Measurements from ENCODE around the gene PRIMA1.
"Not testable (repeated sequence)": the region's sequence is repeated elsewhere in the genome, so short reads cannot be mapped to it uniquely, and the experiment has no call there.

Gene PRIMA1, protein sequence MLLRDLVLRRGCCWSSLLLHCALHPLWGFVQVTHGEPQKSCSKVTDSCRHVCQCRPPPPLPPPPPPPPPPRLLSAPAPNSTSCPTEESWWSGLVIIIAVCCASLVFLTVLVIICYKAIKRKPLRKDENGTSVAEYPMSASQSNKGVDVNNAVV

DNA sequence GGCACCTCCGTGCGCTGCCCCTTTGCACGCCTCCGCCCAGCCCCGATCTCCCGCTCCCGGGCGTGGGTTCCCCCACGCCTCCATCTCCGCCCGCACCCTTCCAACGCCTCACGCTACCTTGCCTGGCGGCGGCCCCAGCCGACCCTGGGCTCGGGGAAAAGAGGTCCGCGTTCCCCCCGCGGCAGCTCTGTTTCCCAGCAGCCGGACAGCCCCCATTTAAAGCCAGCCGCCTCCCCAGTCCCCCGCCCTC is at the start of gene PRIMA1:
TSS of gene PRIMA1 (minus strand) at position 193 of the 250 bp plus-strand sequence. CDS start 767 bp downstream, outside the sequence.
- DNase-seq (ENCODE audit: extremely low read depth in 1 of 2, low read depth in 1 of 2) = no peak

DNA sequence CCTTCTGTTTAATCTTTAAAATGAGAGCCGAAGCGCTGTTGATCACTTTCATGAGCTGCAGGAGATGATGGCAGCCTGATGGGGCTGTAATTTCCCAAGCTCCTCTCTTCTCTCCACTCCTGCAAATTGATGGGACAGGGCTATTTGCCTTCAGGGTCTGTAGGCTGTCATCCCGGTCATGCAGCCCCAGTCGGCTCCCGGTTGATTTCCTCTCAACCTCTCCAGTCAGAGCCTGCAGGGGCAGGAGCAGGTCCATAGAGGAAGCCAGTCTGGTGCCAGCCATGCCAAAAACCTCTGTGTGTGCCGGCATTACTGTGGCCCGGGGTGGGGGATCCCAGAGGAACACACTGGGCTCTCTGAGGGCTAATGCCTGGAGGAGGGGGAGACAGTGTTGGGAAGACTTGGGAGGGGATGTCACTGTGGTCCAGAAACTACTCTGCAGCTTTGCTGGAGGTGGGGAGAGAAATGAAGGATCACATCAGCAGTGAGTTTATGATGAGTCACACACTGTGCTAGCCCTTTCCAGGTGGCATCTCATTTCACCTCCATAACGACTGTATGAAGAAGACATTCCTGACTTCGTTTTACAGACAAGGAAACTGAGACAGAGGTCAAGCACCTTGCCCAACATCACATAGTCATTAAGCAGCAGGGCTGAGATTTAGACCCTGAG is 46.5 kb upstream of the PRIMA1 start:
- no peak for DNase-seq (ENCODE audit: extremely low read depth in 1 of 2, low read depth in 1 of 2)

DNA sequence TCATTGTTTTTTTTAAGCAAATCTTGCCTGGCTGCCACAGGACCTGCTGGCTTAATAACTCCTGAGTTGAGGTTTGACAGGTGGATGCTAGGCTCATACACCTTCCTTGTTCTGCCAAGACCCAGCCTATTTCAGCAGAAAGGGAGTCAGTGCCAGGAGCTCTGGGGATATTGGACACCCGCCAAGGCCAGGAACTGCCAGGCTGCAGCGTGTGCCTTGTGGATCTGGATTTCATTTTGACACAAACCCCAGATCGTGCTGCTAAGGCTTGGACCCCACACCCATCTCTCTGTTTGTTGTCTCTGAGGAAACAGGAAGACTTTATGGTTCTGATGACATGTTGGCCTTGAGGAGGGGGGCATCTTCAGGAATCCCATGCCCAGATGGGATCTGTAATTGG is 44.4 kb upstream of the PRIMA1 start:
- DNase-seq (ENCODE audit: extremely low read depth in 1 of 2, low read depth in 1 of 2) = no peak

DNA sequence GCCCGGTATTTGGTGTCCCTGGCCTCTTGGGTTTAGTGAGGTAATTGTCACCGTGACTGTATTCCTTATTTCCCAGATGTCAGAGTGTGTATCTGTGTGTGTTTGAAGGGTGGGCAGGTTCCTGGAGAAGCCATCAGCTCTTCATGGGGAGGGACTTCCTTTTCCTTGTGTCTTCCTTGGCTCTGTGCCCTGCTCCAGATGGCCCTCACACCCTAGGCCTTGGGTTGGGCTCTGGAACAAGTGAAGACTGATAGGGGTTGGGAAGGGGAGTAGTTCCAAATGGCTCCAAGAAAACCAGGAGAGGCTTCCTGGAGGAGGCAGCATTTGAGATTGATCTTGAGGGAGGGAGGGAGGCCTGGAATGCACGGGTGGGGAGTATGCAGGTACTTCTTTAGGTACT is 43.8 kb upstream of the PRIMA1 start:
- DNase-seq (ENCODE audit: extremely low read depth in 1 of 2, low read depth in 1 of 2) = no peak

DNA sequence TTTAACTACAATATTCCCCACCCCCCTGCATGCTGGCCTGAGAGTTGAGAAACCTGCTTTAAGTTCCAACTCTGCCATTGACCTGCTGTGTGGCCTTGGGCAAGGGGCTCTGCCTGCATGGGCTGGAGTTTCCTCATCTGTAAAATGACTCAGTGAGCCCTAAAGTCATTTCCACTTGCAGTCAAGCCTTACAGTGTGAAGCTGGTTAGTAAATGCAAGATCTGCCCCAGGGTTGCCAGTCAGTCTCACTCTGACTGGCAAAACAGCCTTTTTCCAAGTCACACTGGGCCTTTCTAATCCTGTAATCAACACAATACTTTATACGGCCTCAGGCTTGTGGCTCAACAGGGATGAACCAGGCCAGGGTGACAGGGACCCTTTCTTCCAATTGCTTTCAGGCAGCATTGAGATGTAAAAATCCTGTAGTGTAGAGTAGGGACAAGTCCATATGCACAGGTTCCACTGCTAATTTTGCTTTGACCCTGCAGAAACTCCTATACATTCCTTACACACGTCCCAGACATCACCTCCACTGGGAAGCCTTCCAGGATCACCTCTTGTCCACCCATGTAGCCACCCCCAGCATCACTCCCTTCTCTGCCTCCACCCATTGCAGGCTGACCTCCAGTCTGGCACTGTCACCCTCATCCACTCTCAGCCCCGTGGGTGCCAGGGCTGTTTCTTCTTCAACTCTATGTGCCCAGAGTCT is 42.6 kb upstream of the PRIMA1 start:
- DNase-seq (ENCODE audit: extremely low read depth in 1 of 2, low read depth in 1 of 2) = no peak

DNA sequence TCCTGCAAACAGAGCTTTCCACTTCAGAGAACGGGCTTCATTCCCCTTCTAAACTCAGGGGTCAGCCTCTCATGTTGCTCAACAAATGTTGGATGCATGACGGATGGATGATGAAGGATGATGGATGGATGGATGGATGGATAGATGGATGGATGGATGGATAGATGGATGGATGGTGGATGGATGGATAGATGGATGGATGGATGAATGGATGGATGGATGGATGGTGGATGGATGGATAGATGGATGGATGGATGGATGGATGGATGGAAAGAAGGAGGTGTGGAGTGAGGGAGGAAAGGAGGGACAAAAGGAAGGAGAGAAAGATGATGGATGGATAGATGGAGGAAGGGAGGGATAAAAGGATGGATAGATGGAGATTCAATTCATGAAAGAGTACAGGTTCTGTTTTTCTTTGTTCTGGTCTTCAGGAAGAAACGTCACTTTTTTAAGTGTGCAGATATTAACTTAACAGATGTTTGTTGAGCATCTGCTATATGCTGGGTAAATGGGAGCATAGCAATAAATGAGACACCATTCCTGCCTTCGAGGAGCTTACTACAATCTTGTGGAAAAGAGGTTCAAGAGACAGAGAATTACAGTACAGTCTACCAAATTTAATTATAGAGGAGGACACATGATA is 41.7 kb upstream of the PRIMA1 start:
- no peak for DNase-seq (ENCODE audit: extremely low read depth in 1 of 2, low read depth in 1 of 2)

DNA sequence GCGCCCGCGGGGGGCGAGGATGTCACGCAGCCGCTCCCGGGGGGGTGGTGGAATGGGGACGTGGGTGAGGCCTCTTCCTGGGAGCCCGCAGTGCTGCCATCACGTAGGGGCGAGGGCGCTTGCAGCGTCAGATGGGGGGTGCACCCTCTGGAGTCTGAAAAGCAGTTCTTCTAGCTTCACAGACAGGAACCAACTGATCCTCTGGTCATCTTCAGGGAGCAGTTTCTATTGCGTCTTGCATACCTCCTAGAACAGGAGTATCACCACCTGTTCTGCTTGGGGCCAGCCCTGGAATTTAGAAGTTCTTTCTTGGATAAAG is 36.9 kb upstream of the PRIMA1 start:
- no peak for DNase-seq (ENCODE audit: extremely low read depth in 1 of 2, low read depth in 1 of 2)

DNA sequence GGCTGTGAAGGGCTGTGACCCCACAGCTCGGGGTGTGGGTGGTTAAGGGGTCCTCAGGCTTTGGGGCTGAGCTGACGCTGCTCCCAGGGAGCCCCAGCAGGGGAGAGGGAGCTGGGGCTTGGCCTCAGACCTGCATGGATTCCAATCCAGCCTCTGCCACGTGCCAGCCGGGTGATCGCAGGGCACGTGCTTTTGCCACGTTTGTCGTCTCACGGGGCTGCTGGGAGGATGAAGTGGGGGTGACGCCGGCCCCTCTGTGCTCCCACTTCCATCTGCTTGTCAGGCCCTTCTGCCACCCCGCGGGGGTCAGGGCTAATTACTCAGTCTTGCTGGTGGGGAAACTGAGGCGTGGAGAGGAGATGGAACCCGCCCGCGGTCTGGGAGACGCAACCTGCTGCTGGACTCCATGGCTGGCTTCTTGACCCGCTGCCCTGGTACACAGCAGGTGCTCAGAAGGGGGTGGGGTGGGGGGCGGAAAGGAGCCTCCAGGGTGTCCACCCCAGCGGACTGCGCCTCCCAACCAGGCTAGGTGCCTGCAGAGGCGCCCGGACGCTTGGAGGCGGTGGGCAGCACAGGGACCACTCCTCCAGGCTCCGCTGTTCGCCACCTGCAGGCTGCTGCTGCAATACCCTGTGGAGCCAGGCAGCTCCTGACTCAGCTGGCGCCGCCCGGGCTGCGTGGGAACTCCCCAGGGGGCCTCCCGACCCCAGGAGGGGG is 36.4 kb upstream of the PRIMA1 start:
- DNase-seq (ENCODE audit: extremely low read depth in 1 of 2, low read depth in 1 of 2) = no peak

DNA sequence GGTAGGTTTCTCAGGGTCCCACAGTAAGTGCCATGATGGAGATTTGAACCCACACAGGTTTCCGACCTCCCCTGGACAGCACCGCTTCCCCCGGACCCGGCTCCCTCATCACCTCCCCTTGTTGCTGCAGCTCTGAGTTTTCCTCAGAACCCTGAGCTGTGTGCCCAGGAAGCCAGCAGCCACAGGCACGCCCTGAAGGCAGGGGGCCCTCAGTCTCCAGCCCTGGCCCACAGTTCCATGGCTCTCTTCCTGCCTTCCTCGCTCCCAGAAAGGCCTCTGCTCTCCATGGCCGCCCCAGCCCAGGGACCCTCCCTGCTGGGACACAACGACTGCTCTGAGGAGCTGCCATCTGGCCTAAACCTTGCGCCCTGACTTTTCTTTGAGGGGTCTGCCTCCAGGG is 35.8 kb upstream of the PRIMA1 start:
- DNase-seq (ENCODE audit: extremely low read depth in 1 of 2, low read depth in 1 of 2) = no peak

DNA sequence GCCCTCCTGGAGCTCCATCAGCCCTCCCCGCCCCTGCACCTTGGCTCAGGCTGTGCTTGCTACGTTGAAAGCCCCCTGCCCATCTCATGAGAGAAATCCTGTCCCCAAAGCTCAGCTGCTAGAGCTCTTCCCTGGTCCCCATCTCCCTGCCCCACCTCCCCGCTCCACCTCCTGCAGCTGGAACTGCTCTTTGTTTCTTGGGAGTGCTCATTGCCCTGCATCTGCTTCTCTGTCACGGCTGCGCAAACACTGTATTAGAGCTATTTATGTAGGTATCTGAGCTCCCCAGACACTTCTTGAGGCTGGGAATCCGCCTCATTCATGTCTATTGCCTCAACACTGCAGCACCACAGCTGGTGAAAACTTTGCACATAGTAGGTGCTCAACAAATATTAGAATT is 32.8 kb upstream of the PRIMA1 start:
- DNase-seq (ENCODE audit: extremely low read depth in 1 of 2, low read depth in 1 of 2) = no peak

DNA sequence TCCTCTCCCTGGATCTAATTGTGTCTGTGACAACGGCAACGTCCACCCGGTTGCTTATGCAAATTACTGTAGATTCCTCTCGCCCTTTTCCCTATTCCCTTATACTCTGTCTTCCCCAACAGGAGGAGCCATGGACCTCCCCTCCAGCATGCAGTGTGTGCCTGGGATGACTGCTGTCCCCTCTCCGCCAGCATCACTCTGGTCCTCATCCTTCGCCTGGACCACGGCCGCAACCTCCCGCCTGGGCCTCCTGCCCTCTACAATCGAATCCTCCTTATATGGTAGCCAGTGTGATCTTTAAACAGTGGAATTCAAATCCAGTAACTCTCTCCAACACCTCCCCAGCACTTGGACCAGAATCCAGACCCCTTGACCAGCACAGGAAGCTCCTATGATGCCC is 30.6 kb upstream of the PRIMA1 start:
- DNase-seq (ENCODE audit: extremely low read depth in 1 of 2, low read depth in 1 of 2) = no peak

DNA sequence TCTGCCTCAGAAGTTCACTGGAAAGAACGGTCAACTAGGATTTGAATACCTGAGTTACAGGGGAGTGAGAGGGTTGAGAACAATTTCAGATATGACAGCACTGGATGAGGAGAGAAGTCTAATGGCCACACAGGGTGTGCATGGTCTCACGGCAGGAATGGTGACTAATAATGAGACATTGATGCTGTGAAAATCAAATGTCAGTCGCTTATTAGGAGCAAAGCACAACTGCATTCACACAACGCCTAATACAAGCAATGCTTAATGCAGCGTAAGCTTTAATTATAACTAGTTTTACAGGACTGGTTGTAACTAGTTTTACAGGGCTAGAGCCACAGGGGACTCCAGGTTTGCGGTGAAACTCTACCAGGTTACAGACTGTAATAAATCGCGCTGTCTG is 23.4 kb upstream of the PRIMA1 start:
- no peak for DNase-seq (ENCODE audit: extremely low read depth in 1 of 2, low read depth in 1 of 2)

DNA sequence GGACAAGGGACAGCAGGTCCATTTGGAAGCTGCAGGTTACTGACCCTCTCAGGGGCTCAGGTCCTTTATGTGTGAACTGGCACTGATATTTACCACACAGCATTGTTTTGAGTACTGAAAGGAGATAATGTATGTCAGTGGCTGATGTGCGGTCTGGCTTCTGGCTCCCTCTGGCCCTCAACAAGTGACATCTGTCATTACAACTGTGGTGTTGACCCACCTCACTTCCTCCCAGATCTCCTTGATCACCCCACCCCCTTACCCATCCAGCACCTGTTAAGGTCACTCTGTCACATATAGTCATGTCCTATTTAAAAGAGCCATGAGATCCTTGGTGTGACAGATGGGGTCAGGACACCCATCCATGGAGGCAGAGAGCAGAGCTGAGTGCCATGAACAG is 22.7 kb upstream of the PRIMA1 start:
- no peak for DNase-seq (ENCODE audit: extremely low read depth in 1 of 2, low read depth in 1 of 2)

DNA sequence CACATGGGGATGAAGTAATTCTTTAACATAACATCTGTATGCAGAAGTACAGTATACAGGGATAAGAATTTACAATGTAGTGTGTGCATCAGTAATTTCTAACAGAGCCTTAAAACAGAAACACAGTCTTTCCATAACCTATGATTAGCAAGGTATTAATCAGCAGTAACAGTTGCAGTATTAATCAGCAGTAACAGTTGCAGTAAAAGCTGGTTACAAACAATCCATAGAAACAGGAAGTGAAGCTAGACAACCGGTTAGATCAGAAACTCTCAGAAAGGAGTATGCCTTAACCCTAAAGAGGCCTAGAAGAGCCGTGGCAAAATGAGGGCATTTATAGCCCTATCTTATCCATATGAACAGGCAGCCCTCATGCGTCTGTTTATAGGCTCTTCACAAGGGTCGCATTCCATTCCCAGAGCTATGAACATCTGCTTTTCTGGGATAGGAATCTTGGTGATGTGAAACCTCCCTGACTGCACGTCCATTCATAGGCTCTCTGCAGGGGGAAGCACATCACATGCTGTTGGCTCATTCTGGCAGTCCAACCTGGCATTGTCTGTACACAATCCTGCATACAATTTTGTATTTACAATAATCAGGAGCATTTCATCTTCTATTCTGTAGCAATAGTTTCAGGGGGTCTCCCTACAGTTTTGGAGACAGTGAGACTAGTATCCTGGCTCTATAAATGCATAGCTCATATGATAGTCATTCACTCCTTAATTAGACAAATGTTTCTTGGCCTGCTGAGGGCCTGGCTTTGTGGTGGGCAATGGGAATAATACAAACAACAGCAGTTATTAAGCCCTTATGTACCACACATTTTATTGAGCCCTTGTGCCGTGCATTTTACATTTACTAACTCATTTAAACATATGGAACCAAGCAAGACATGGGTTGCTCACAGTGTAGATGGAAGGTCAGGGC is 21.5 kb upstream of the PRIMA1 start:
- not testable (repeated sequence) for DNase-seq (ENCODE audit: extremely low read depth in 1 of 2, low read depth in 1 of 2)

DNA sequence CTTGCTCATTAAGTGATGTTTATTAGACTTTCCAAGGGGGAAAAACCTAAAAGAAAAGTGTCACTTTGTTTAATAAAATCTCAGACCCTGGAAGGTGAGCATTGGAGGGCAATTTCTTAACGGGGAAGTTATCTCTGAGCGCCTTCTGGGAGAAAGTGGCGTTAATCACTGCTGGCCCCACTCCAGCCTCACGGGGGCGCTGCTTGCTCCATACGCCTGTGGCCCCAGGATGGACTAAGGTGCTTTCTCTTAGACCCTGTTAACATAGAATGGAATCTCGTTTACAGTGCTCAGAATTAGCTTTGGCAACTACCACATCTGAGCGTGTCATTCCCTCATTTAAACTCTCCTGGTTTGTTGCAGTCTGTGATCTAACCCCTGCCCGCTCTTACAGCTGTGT is 16.4 kb upstream of the PRIMA1 start:
- DNase-seq (ENCODE audit: extremely low read depth in 1 of 2, low read depth in 1 of 2) = no peak

DNA sequence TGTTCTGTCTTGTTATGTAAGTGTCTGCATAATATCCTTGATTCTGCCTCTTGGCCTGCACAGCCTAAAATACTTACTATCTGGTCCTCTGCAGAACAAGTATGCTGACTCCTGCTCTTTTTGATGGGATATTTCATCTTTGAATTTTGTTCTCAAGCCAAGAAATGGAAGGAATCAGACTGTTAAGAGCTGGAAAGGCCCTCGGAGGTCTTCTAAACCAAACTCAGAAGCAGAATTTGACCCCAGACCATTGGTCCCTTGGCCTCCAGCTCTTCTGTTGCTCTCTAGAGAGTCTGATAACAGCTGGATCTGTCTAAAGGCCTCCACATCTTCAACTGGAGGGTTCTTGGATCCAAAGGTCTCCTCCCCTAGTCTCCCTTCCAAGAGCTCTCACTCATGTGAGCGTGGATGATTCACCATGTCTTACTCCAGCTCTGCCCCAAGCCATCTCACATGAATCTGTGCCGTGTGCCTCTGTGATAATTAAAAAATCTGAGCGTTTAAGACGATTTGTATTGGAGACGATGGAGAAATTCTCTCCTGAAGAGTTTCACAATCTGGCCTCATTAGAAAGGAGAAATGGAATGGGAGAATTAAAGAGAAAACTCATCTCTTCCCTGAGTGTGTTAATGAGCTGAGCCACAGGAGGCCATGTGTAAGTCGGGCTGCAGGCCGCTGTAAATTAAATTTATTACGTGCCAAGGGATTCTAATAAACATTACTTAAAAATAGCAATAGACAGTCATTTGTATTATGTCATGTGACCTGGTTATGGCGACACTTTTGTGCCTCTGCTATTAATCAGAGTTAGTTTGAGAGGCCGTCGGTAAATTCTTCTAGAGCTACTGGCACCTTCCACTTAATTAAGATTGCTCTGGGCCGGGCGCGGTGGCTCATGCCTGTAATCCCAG is 15.4 kb upstream of the PRIMA1 start:
- no peak for DNase-seq (ENCODE audit: extremely low read depth in 1 of 2, low read depth in 1 of 2)

DNA sequence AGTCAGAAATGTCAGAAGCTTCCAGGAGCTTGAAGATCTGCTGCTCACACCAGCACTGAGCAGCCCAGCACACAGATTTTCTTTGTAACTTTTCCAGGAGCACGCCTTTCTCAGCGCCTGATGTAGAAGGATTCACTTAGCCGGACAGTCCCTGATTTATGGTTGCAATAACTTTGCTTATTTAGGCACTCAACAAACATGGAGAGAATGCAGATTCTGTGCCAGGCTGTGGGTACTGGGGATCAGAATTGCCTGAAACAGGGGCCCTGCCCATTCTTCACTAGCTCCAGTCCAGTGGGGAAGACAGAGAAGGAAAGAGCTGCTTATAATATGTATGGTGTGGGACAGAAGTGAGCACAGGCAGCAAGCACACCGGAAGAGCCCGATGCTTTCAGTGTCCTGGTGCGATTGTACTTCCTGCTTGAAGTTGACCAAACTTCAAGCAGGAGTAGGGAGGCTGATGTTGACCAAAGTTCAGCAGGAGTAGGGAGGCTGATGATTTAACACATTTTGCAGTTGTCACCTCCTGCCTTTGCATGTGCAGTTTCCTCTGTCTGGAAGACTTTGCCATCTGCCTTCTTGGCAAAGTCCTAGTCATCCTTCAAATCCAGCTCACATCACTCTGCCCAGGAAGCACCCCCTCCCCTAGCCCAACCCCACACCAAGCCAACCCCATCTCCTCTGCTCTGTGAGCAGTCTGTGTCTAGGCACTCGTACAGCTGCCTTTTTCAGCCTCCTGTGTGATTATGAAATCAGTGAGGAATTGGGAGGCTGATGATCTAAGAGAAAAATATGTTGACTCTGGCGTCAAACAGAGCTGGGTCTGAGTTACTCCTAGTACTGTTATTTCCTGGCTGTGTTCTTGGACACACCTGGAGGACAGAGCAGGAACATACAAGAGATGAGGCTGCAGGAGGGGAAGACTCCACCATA is 12.0 kb upstream of the PRIMA1 start:
- DNase-seq (ENCODE audit: extremely low read depth in 1 of 2, low read depth in 1 of 2) = no peak

DNA sequence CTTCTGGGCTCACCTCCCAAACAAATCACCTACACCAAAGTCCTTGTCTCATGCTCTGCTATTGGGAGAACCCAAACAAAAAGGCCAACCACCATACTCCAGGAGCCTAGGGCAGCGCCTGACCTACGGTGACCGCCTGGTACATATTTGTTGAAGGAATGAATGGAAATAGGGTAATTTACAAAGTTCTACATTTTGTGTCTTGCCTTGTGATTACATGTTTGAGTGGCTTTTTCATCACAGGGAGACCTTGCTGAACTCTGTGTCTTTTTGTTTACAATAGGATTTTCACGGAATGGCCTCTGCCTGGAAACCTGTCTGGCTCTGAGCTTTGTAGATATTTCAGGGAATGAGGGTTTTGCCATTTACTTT is 11.3 kb upstream of the PRIMA1 start:
- DNase-seq (ENCODE audit: extremely low read depth in 1 of 2, low read depth in 1 of 2) = no peak

DNA sequence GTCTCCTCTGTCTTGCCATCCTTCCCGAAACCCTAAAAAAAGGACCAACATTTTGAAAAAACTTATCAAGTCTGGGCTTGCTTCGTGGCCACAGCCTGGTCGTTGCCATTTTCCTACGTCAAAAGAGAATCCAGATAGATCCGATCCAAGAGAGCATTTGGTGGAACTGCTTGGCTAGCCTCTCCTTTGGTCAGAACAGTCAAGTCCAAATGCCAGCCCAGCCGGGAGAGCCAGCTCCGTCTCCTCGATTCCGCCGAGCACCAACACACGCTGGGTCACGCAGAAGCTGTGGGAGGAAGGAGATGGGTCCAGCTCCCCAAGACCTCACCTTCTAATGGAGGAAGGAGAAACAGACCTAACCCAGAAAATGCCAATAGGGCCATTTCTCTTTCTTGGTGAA is 9.3 kb upstream of the PRIMA1 start:
- DNase-seq (ENCODE audit: extremely low read depth in 1 of 2, low read depth in 1 of 2) = no peak

All from stimulated activated CD8-positive, alpha-beta memory T cell treated with anti-CD3 and anti-CD28 coated beads, Interleukin-7, amount 100 ng/mL, for 48 hours (primary cell).